HEK293 (cell line): Measurements from ENCODE around the gene TMEM100.
A peak's percentile ranks its signal among the peaks of the same experiment; 100 is the strongest.

ENCODE experiments used
- KLF1 ChIP-seq: fragments of 450-650 bp; formaldehyde crosslinking; IDR thresholded peaks from 2 replicates; pipeline ENCODE4 v1.5.1; 2016; ENCODE audit warnings: missing biosample characterization, missing genetic modification characterization
- KLF9 ChIP-seq: fragments of 450-650 bp; formaldehyde crosslinking; IDR thresholded peaks from 2 replicates; pipeline ENCODE4 v1.5.1; 2016; ENCODE audit warnings: missing biosample characterization, missing genetic modification characterization, low read depth
- ZBTB20 ChIP-seq: fragments of 450-650 bp; formaldehyde crosslinking; IDR thresholded peaks from 2 replicates; pipeline ENCODE4 v1.5.1; 2016; ENCODE audit warnings: missing biosample characterization, missing genetic modification characterization
- ZNF112 ChIP-seq: fragments of 450-650 bp; formaldehyde crosslinking; IDR thresholded peaks from 2 replicates; pipeline ENCODE4 v1.5.0; 2017; ENCODE audit warnings: missing biosample characterization, missing genetic modification characterization
- ZNF155 ChIP-seq: fragments of 450-650 bp; formaldehyde crosslinking; IDR thresholded peaks from 2 replicates; pipeline ENCODE4 v1.5.1; 2016; ENCODE audit warnings: missing biosample characterization, missing genetic modification characterization
- ZNF350 ChIP-seq: fragments of 450-650 bp; formaldehyde crosslinking; IDR thresholded peaks from 2 replicates; pipeline ENCODE4 v1.5.0; 2017; ENCODE audit warnings: missing biosample characterization, mild to moderate bottlenecking, missing genetic modification characterization
- ZNF433 ChIP-seq: fragments of 450-650 bp; formaldehyde crosslinking; IDR thresholded peaks from 2 replicates; pipeline ENCODE4 v1.5.1; 2016; ENCODE audit warnings: missing biosample characterization, missing genetic modification characterization, low read depth
- ZNF48 ChIP-seq: fragments of 450-650 bp; formaldehyde crosslinking; IDR thresholded peaks from 2 replicates; pipeline ENCODE4 v1.5.1; 2016; ENCODE audit warnings: missing biosample characterization, missing genetic modification characterization
- ZNF544 ChIP-seq: fragments of 450-650 bp; formaldehyde crosslinking; IDR thresholded peaks from 2 replicates; pipeline ENCODE4 v1.5.0; 2017; ENCODE audit warnings: missing biosample characterization, missing genetic modification characterization
- ZNF629 ChIP-seq: fragments of 450-650 bp; formaldehyde crosslinking; IDR thresholded peaks from 2 replicates; pipeline ENCODE4 v1.5.1; 2017; ENCODE audit warnings: missing biosample characterization, missing genetic modification characterization
- TF ChIP-seq, protein P1 (sequence below): fragments of 450-650 bp; formaldehyde crosslinking; IDR thresholded peaks from 2 replicates; pipeline ENCODE4 v1.5.1; 2016; ENCODE audit warnings: missing biosample characterization, missing genetic modification characterization
- TF ChIP-seq, protein P2 (sequence below): fragments of 450-650 bp; formaldehyde crosslinking; IDR thresholded peaks from 2 replicates; pipeline ENCODE4 v1.5.1; 2016; ENCODE audit warnings: missing biosample characterization, missing genetic modification characterization, borderline replicate concordance
- TF ChIP-seq, protein P3 (sequence below): fragments of 450-650 bp; formaldehyde crosslinking; IDR thresholded peaks from 2 replicates; pipeline ENCODE4 v1.5.1; 2017; ENCODE audit warnings: missing biosample characterization, missing genetic modification characterization
- TF ChIP-seq, protein P4 (sequence below): fragments of 450-650 bp; formaldehyde crosslinking; IDR thresholded peaks from 2 replicates; pipeline ENCODE4 v1.5.1; 2016; ENCODE audit warnings: missing biosample characterization, missing genetic modification characterization

DNA sequence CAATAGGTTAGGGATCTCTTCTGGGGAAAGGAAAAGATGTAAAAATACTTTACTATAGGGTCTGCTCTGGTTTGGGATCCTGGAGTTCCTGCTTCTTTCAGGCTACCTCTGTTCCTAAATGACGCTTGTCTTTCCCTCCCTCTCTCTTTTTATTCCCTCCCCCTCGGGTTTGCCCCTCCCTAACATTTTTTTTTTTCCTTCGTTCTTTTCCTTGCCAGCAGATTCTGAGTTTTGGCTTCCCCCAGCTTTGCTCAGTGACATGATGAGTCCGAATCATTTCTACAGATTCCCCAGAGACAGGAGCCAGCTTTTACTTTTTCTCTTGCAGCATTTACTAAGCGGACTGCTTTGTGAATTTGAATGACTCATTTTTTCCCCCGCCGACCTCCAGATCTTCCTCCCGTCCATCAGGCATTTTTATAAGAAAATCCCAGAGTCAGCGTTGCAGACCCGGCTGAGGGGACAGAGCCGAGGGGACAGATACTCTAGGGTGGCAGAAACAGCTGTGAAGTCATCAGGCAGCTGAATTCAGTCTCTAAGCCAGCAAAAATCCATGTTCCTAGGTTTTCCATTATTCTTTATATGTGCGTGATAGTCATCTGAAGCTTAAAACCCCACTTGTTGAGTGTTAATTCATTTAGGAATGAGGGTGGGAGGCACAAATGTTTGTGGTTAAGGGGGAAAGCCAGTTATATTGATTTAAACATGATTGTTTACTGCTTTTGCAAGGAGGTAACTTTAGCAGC lies at the start of gene TMEM100:
- TF ChIP-seq, protein P1, sequence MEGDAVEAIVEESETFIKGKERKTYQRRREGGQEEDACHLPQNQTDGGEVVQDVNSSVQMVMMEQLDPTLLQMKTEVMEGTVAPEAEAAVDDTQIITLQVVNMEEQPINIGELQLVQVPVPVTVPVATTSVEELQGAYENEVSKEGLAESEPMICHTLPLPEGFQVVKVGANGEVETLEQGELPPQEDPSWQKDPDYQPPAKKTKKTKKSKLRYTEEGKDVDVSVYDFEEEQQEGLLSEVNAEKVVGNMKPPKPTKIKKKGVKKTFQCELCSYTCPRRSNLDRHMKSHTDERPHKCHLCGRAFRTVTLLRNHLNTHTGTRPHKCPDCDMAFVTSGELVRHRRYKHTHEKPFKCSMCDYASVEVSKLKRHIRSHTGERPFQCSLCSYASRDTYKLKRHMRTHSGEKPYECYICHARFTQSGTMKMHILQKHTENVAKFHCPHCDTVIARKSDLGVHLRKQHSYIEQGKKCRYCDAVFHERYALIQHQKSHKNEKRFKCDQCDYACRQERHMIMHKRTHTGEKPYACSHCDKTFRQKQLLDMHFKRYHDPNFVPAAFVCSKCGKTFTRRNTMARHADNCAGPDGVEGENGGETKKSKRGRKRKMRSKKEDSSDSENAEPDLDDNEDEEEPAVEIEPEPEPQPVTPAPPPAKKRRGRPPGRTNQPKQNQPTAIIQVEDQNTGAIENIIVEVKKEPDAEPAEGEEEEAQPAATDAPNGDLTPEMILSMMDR: no peak
- no peak for TF ChIP-seq ZNF48 (tag by site-specific recombination)
- no peak for TF ChIP-seq ZNF544 (tag by site-specific recombination)
- TF ChIP-seq ZNF112 (tag by site-specific recombination): no peak
- TF ChIP-seq KLF9 (tag by site-specific recombination): no peak
- TF ChIP-seq ZBTB20 (tag by site-specific recombination): peak; percentile 96
- TF ChIP-seq, protein P2, sequence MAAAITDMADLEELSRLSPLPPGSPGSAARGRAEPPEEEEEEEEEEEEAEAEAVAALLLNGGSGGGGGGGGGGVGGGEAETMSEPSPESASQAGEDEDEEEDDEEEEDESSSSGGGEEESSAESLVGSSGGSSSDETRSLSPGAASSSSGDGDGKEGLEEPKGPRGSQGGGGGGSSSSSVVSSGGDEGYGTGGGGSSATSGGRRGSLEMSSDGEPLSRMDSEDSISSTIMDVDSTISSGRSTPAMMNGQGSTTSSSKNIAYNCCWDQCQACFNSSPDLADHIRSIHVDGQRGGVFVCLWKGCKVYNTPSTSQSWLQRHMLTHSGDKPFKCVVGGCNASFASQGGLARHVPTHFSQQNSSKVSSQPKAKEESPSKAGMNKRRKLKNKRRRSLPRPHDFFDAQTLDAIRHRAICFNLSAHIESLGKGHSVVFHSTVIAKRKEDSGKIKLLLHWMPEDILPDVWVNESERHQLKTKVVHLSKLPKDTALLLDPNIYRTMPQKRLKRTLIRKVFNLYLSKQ (tag by site-specific recombination): no peak
- no peak for TF ChIP-seq ZNF350 (tag by site-specific recombination)
- peak; percentile 31; the same call in 1 of the 2 replicates for TF ChIP-seq ZNF629
- no peak for TF ChIP-seq ZNF155 (tag by site-specific recombination)
- TF ChIP-seq, protein P3, sequence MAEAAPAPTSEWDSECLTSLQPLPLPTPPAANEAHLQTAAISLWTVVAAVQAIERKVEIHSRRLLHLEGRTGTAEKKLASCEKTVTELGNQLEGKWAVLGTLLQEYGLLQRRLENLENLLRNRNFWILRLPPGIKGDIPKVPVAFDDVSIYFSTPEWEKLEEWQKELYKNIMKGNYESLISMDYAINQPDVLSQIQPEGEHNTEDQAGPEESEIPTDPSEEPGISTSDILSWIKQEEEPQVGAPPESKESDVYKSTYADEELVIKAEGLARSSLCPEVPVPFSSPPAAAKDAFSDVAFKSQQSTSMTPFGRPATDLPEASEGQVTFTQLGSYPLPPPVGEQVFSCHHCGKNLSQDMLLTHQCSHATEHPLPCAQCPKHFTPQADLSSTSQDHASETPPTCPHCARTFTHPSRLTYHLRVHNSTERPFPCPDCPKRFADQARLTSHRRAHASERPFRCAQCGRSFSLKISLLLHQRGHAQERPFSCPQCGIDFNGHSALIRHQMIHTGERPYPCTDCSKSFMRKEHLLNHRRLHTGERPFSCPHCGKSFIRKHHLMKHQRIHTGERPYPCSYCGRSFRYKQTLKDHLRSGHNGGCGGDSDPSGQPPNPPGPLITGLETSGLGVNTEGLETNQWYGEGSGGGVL (tag by site-specific recombination): 0 out of 2 replicates have a peak, but pooled peaks have one; percentile 11
- TF ChIP-seq KLF1 (tag by site-specific recombination): no peak
- TF ChIP-seq, protein P4, sequence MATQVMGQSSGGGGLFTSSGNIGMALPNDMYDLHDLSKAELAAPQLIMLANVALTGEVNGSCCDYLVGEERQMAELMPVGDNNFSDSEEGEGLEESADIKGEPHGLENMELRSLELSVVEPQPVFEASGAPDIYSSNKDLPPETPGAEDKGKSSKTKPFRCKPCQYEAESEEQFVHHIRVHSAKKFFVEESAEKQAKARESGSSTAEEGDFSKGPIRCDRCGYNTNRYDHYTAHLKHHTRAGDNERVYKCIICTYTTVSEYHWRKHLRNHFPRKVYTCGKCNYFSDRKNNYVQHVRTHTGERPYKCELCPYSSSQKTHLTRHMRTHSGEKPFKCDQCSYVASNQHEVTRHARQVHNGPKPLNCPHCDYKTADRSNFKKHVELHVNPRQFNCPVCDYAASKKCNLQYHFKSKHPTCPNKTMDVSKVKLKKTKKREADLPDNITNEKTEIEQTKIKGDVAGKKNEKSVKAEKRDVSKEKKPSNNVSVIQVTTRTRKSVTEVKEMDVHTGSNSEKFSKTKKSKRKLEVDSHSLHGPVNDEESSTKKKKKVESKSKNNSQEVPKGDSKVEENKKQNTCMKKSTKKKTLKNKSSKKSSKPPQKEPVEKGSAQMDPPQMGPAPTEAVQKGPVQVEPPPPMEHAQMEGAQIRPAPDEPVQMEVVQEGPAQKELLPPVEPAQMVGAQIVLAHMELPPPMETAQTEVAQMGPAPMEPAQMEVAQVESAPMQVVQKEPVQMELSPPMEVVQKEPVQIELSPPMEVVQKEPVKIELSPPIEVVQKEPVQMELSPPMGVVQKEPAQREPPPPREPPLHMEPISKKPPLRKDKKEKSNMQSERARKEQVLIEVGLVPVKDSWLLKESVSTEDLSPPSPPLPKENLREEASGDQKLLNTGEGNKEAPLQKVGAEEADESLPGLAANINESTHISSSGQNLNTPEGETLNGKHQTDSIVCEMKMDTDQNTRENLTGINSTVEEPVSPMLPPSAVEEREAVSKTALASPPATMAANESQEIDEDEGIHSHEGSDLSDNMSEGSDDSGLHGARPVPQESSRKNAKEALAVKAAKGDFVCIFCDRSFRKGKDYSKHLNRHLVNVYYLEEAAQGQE (tag by site-specific recombination): no peak
- no peak for TF ChIP-seq ZNF433 (tag by site-specific recombination)
